Colonic mucosa (tissue), 4 donors: ENCODE data around the gene MSH2. TPM values are rescaled to one million over a fixed set of nuclear protein-coding genes. Genes with fewer than 3 reads are reported as not detected.
"Not testable (repeated sequence)": the region's sequence is repeated elsewhere in the genome, so short reads cannot be mapped to it uniquely, and the experiment has no call there.

Experiments
- DNase-seq: peaks from one replicate; pipeline ENCODE4 v3.0.0-alpha.2; 2020
- H3K27ac ChIP-seq: fragments of 200-600 bp; one replicate; pipeline ENCODE4 v1.8.0; 2021
- H3K27me3 ChIP-seq: fragments of 200-600 bp; one replicate; pipeline ENCODE4 v1.8.0; 2021
- H3K36me3 ChIP-seq: fragments of 200-600 bp; one replicate; pipeline ENCODE4 v1.8.0; 2021
- H3K4me1 ChIP-seq: fragments of 200-600 bp; one replicate; pipeline ENCODE4 v1.8.0; 2021; ENCODE audit warnings: mild to moderate bottlenecking
- H3K4me3 ChIP-seq: fragments of 200-600 bp; one replicate; pipeline ENCODE4 v1.8.0; 2021
- H3K9ac ChIP-seq, 2 donors: one replicate each; pipeline ENCODE4 v1.7.0; 2013; ENCODE audit warnings: control low read depth in 2 of 2, low read depth in 2 of 2, low read length in 2 of 2
- H3K9me3 ChIP-seq: fragments of 200-600 bp; one replicate; pipeline ENCODE4 v1.8.0; 2021
- intact Hi-C: fragments of 100-400 bp; cut with DNase I; formaldehyde crosslinking; loops from one replicate; pipeline ENCODE4 v1.14.1; 2022
- total RNA-seq, 2 donors: library from RNA; stranded (reverse); fragmentation: NEBNext Ultra II Directional in 1 of 2; extraction: Animal tissue kit (Norgen Biotek cat#: 25700) in 1 of 2; gene quantifications; one replicate each; pipeline ENCODE4 v1.2.1, GENCODE V29; 2021
- TF ChIP-seq, protein P1 (sequence below): fragments of 200-600 bp; IDR thresholded peaks from one replicate; pipeline ENCODE4 v1.8.0; 2022; ENCODE audit warnings: antibody characterized with exemption, mild to moderate bottlenecking
- donor health status: healthy.
- donor health status: DM: no; HTN: no; CAD: no.
- donor health status: DM: no; HTN: no; CAD: no.

MSH2 gene
- total RNA-seq, 2 donors from 2014 or later = 16.5 to 35.1 TPM

GRCh38 chr2:47499093-47499492 lies 96.1 kb downstream of the MSH2 start:
- Histone ChIP-seq H3K4me3 (no peak overlapping the region), H3K4me1 (no peaks in the 10 kb centered on the region), H3K36me3 (no peaks in the 10 kb centered on the region), H3K27me3 (no peaks in the 10 kb centered on the region), H3K9ac (no peak overlapping the region), H3K27ac (no peak overlapping the region), H3K9me3 (no peaks in the 10 kb centered on the region)
- no peak for DNase-seq
- intact Hi-C loops = no loop called here
- TF ChIP-seq, protein P1, sequence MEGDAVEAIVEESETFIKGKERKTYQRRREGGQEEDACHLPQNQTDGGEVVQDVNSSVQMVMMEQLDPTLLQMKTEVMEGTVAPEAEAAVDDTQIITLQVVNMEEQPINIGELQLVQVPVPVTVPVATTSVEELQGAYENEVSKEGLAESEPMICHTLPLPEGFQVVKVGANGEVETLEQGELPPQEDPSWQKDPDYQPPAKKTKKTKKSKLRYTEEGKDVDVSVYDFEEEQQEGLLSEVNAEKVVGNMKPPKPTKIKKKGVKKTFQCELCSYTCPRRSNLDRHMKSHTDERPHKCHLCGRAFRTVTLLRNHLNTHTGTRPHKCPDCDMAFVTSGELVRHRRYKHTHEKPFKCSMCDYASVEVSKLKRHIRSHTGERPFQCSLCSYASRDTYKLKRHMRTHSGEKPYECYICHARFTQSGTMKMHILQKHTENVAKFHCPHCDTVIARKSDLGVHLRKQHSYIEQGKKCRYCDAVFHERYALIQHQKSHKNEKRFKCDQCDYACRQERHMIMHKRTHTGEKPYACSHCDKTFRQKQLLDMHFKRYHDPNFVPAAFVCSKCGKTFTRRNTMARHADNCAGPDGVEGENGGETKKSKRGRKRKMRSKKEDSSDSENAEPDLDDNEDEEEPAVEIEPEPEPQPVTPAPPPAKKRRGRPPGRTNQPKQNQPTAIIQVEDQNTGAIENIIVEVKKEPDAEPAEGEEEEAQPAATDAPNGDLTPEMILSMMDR = no peak

DNA sequence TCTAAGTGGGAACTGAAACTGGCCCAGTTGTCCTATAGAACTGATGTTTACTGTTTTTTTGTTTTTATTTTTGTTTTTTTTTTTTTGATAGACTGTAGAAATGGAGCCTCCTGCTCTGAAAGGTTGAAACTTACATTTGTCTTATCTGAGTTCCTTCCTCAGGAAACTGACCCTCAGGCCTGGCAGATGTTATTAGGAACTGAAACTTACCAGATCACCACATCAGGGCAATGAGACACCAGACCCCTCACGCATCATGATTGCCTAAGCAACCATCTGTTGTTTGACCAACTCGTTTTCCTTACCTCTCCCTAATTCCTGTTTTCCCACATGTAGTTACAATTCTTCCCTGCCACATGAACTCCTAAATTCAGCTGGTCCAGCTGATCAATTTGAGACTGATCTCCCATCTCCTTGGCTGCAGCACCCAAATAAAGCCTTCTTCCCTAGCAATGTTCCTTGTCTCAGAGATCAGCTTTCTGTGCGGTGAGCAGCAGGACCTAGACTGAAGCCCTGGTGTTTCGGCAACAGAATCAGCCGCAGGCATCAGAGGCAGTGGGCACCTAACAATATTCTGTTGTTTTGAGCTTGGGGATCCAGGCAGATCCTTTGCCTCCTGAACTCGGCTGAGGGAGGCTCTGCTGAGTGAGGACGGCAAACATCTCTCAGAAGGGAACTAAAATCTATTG lies 96.8 kb downstream of the MSH2 start:
- Histone ChIP-seq H3K27me3 (no peaks in the 10 kb centered on the region), H3K27ac (no peak overlapping the region), H3K4me1 (no peaks in the 10 kb centered on the region), H3K9me3 (no peaks in the 10 kb centered on the region), H3K4me3 (no peak overlapping the region), H3K9ac (no peak overlapping the region), H3K36me3 (no peaks in the 10 kb centered on the region)
- TF ChIP-seq, protein P1 = no peak
- no peak for DNase-seq
- intact Hi-C loops = no loop called here

DNA sequence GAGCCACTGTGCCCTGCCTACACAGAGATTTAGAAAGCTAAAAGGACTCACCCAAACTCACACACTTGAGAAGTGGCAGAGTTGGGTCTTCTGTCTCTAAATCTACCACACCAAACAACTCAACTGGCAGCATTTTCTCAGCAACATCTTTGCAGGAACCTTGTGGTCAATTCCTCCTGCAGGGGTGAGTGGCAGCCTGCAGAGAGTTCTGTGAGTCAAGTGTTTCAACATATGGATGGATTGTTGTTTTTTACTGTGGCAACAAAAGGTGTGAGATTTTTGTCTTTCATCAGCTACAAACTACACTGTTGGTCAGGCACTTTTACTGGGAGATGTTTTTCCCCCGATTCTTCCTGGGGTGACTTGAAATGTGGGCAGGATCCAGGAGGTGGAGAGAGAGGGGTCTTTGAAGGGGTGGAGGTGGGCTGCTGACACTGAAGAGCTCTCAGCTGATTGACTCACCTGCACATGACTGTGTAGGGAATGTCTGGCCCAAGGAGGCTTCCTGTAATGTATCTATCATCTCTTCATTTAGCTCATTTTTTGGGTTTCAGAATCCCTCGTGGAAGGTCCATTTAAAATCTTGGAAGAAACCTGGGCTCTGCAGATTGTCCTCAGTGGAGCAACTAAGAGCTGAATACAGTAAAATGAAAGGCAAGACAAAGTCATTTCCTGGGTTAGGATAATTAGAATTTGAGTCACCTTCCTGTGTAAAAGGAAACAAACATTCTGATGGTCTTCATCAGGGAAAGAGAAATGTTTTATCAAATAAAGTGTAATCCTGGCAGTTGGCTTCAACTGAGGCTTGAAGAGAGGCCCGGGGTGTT lies 98.6 kb downstream of the MSH2 start:
- intact Hi-C loops = no loop called here
- H3K4me1 ChIP-seq = no peaks in the 10 kb centered on the region
- no peaks in the 10 kb centered on the region for H3K9me3 ChIP-seq
- no peak for DNase-seq
- H3K36me3 ChIP-seq = no peaks in the 10 kb centered on the region
- no peak overlapping the region for H3K9ac ChIP-seq
- H3K4me3 ChIP-seq = no peak overlapping the region
- H3K27me3 ChIP-seq = no peaks in the 10 kb centered on the region
- TF ChIP-seq, protein P1 = no peak
- H3K27ac ChIP-seq = no peak overlapping the region

DNA sequence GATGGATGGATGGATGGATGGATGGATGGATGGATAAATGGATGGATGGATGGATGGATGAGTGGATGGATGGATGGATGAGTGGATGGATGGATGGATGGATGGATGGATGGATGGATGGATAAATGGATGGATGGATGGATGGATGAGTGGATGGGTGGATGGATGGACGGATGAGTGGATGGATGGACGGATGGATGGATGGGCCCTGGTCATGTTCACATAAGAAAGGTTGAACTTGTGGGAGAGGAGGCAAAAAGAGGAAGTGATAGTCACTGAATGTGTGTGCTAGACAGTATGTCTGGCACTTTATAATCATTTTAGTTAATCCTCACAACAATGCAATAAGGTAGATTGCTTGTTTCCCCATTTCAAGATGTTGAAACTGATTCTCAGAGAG lies 99.5 kb downstream of the MSH2 start:
- H3K36me3 ChIP-seq, H3K27me3 ChIP-seq, H3K4me3 ChIP-seq, H3K4me1 ChIP-seq, intact Hi-C loops, DNase-seq, H3K9ac ChIP-seq, H3K27ac ChIP-seq, H3K9me3 ChIP-seq: not testable (repeated sequence)

GRCh38 chr2:47503481-47504070 lies 100.6 kb downstream of the MSH2 start:
- TF ChIP-seq, protein P1 = no peak
- H3K27ac ChIP-seq = no peak overlapping the region
- no peaks in the 10 kb centered on the region for H3K9me3 ChIP-seq
- DNase-seq = no peak
- no peak overlapping the region for H3K4me3 ChIP-seq
- intact Hi-C loops = no loop called here
- H3K36me3 ChIP-seq = no peaks in the 10 kb centered on the region
- H3K4me1 ChIP-seq = no peaks in the 10 kb centered on the region
- H3K9ac ChIP-seq = no peak overlapping the region
- no peaks in the 10 kb centered on the region for H3K27me3 ChIP-seq
